HCT116 (cell line): Measurements from ENCODE around the gene TEX30. TPM values are rescaled to one million over a fixed set of nuclear protein-coding genes. Genes with fewer than 3 reads are reported as not detected.
"Not testable (repeated sequence)": the region's sequence is repeated elsewhere in the genome, so short reads cannot be mapped to it uniquely, and the experiment has no call there.

ENCODE experiments used
- ATAC-seq: fragments of 200-7000 bp; cut with Tn5 transposase; 2 replicates; pipeline ENCODE4 v1.9.1; 2020; ENCODE audit warnings: mild to moderate bottlenecking, moderate library complexity
- BruUV-seq: library from RNA; stranded (reverse); fragments of 400-500 nt; replicated peaks from 2 replicates; lab custom pipeline; 2021; lab: Mats Ljungman, UMichigan
- CTCF ChIA-PET: fragments of 300-600 bp; sonication (Branson Sonifier 250); formaldehyde crosslinking; loops from one replicate; lab custom pipeline; 2021; ENCODE audit warnings: antibody characterized with exemption; lab: Charles Lee
- POLR2A ChIA-PET: fragments of 300-600, 350-600 bp; sonication (Branson Sonifier 250); formaldehyde crosslinking; loops from one replicate; lab custom pipeline; 2021; ENCODE audit warnings: antibody characterized with exemption; lab: Charles Lee
- RAD21 ChIA-PET, 2 experiments: fragments of 300-600 bp; sonication (Branson Sonifier 250); formaldehyde crosslinking; loops; one replicate each; lab custom pipeline; 2023; ENCODE audit warnings: low total read pairs in 2 of 2; ENCODE audit not compliant: uncharacterized antibody in 2 of 2, unreplicated experiment in 2 of 2, low non-redundant PET in 1 of 2; lab: Charles Lee
- DNase-seq: peaks from one replicate; pipeline ENCODE4 v3.0.0-alpha.2; 2010; ENCODE audit warnings: low read depth, low spot score
- H2AFZ ChIP-seq: fragments of 200-600 bp; shearing (Covaris generic), sonication (generic); 2 replicates; pipeline ENCODE4 v1.6.1; 2017; ENCODE audit warnings: low read depth, mixed run types, mixed read lengths, antibody characterized with exemption, low read length; ENCODE audit not compliant: poor library complexity, severe bottlenecking
- H3K27ac ChIP-seq: 2 replicates; pipeline ENCODE4 v1.5.1; 2012; ENCODE audit warnings: low read depth, low read length
- H3K27me3 ChIP-seq: fragments of 200-600 bp; sonication (generic); 2 replicates; pipeline ENCODE4 v1.6.1; 2016; ENCODE audit warnings: mixed run types, low read length, mixed read lengths; ENCODE audit not compliant: insufficient read depth
- H3K36me3 ChIP-seq, 2 experiments: fragments of 200-500 bp in 1 of 2; fragments of 200-600 bp in 1 of 2; sonication (Bioruptor generic) in 1 of 2; sonication (generic) in 1 of 2; 2 replicates each; pipeline versions ENCODE4 v1.5.1 to v1.6.1; 2014 to 2016; ENCODE audit warnings: low read length in 2 of 2, inconsistent platforms in 1 of 2, mixed read lengths in 1 of 2, mixed run types in 1 of 2; ENCODE audit not compliant: insufficient read depth in 2 of 2, control insufficient read depth in 1 of 2
- H3K4me1 ChIP-seq, 2 experiments: fragments of 200-600 bp in 1 of 2; sonication (generic) in 1 of 2; 2 replicates each; pipeline versions ENCODE4 v1.5.1 to v1.6.1; 2012 to 2017; ENCODE audit warnings: low read length in 2 of 2, inconsistent platforms in 1 of 2, mild to moderate bottlenecking in 1 of 2, mixed read lengths in 1 of 2, mixed run types in 1 of 2, moderate library complexity in 1 of 2; ENCODE audit not compliant: insufficient read depth in 2 of 2, control insufficient read depth in 1 of 2
- H3K4me2 ChIP-seq: fragments of 200-600 bp; sonication (generic); 2 replicates; pipeline ENCODE4 v1.6.1; 2017; ENCODE audit warnings: mixed run types, low read length, mixed read lengths
- H3K4me3 ChIP-seq, 2 experiments: fragments of 200-600 bp in 1 of 2; sonication (generic) in 1 of 2; replicated peaks in 1 of 2; 2 replicates each; pipeline ENCODE4 v1.5.1; 2011 to 2016; ENCODE audit warnings: low read length in 2 of 2, control low read depth in 1 of 2, low read depth in 1 of 2, mild to moderate bottlenecking in 1 of 2, mixed read lengths in 1 of 2, mixed run types in 1 of 2
- H3K79me2 ChIP-seq: fragments of 200-600 bp; sonication (generic); 2 replicates; pipeline ENCODE4 v1.6.1; 2017; ENCODE audit warnings: mild to moderate bottlenecking, mixed run types, low read length, moderate library complexity, mixed read lengths; ENCODE audit not compliant: insufficient read depth
- H3K9ac ChIP-seq: fragments of 200-600 bp; sonication (generic); 2 replicates; pipeline ENCODE4 v1.6.1; 2016; ENCODE audit warnings: low read length, mixed read lengths
- H3K9me2 ChIP-seq: fragments of 200-600 bp; sonication (generic), shearing (Covaris generic); 2 replicates; pipeline ENCODE4 v1.6.1; 2017; ENCODE audit warnings: mixed run types, mild to moderate bottlenecking, moderate library complexity; ENCODE audit not compliant: insufficient read depth
- H3K9me3 ChIP-seq, 2 experiments: fragments of 200-500 bp in 1 of 2; fragments of 200-600 bp in 1 of 2; sonication (Bioruptor generic) in 1 of 2; sonication (generic) in 1 of 2; 2 replicates each; pipeline ENCODE4 v1.6.1; 2014 to 2017; ENCODE audit warnings: low read length in 2 of 2, mixed read lengths in 2 of 2, inconsistent platforms in 1 of 2, low read depth in 1 of 2, mild to moderate bottlenecking in 1 of 2, mixed run types in 1 of 2, moderate library complexity in 1 of 2; ENCODE audit not compliant: control insufficient read depth in 1 of 2, insufficient read depth in 1 of 2
- H4K20me1 ChIP-seq: fragments of 200-600 bp; sonication (generic), shearing (Covaris generic); 2 replicates; pipeline ENCODE4 v1.6.1; 2017; ENCODE audit warnings: mixed run types, mild to moderate bottlenecking, moderate library complexity; ENCODE audit not compliant: insufficient read depth
- CBX3 ChIP-seq: IDR thresholded peaks from 2 replicates; pipeline ENCODE4 v1.6.1; 2012; ENCODE audit warnings: low read depth
- ELF1 ChIP-seq: IDR thresholded peaks from 2 replicates; pipeline ENCODE4 v1.6.1; 2012; ENCODE audit warnings: low read depth, borderline replicate concordance
- FOSL1 ChIP-seq: IDR thresholded peaks from 2 replicates; pipeline ENCODE4 v1.6.1; 2012; ENCODE audit warnings: low read depth
- JUND ChIP-seq: IDR thresholded peaks from 2 replicates; pipeline ENCODE4 v1.6.1; 2012
- POLR2AphosphoS5 ChIP-seq: IDR thresholded peaks from 2 replicates; pipeline ENCODE4 v1.6.1; 2011; ENCODE audit warnings: mild to moderate bottlenecking, low read depth, low read length, moderate library complexity
- SRF ChIP-seq: IDR thresholded peaks from 2 replicates; pipeline ENCODE4 v1.6.1; 2012; ENCODE audit warnings: low read depth
- ZFX ChIP-seq: fragments of 450-650 bp; IDR thresholded peaks from 2 replicates; pipeline ENCODE4 v1.6.1; 2017
- intact Hi-C: fragments of 100-400 bp; cut with micrococcal nuclease; formaldehyde crosslinking; loops from 2 replicates; pipeline ENCODE4 v1.10.0; 2022
- total RNA-seq: library from RNA; stranded (reverse); gene quantifications from one replicate; pipeline ENCODE4 v1.2.1, GENCODE V29; 2021; ENCODE audit not compliant: unreplicated experiment
- TF ChIP-seq, protein P1 (sequence below): IDR thresholded peaks from 2 replicates; pipeline ENCODE4 v1.6.1; 2012; ENCODE audit warnings: low read depth
- TF ChIP-seq, protein P2 (sequence below): IDR thresholded peaks from 2 replicates; pipeline ENCODE4 v1.6.1; 2012

Gene TEX30
- total RNA-seq, 1 experiment from 2014 or later, result 22.3 TPM

DNA sequence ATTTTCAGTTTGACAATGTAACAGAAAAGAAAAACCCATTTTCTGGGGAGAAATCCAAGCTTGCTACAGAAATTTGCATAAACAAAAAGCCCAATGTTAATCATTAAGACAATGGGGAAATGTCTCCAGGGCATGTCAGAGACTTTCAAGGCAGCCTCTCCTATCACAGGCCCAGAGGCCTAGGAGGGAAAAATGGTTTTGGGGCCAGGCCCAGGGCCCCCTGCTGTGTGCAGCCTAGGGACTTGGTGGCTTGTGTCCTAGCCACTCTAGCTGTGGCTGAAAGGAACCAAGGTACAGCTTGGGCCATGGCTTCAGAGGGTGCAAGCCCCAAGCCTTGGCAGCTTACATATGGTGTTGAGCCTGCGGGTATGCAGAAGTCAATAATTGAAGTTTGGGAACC is 8.0 kb upstream of the TEX30 start (continued):
- TF ChIP-seq, protein P1, sequence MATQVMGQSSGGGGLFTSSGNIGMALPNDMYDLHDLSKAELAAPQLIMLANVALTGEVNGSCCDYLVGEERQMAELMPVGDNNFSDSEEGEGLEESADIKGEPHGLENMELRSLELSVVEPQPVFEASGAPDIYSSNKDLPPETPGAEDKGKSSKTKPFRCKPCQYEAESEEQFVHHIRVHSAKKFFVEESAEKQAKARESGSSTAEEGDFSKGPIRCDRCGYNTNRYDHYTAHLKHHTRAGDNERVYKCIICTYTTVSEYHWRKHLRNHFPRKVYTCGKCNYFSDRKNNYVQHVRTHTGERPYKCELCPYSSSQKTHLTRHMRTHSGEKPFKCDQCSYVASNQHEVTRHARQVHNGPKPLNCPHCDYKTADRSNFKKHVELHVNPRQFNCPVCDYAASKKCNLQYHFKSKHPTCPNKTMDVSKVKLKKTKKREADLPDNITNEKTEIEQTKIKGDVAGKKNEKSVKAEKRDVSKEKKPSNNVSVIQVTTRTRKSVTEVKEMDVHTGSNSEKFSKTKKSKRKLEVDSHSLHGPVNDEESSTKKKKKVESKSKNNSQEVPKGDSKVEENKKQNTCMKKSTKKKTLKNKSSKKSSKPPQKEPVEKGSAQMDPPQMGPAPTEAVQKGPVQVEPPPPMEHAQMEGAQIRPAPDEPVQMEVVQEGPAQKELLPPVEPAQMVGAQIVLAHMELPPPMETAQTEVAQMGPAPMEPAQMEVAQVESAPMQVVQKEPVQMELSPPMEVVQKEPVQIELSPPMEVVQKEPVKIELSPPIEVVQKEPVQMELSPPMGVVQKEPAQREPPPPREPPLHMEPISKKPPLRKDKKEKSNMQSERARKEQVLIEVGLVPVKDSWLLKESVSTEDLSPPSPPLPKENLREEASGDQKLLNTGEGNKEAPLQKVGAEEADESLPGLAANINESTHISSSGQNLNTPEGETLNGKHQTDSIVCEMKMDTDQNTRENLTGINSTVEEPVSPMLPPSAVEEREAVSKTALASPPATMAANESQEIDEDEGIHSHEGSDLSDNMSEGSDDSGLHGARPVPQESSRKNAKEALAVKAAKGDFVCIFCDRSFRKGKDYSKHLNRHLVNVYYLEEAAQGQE, result no peak
- no peak for TF ChIP-seq JUND
- TF ChIP-seq CBX3, result no peak
- no peak for TF ChIP-seq SRF
- TF ChIP-seq, protein P2, sequence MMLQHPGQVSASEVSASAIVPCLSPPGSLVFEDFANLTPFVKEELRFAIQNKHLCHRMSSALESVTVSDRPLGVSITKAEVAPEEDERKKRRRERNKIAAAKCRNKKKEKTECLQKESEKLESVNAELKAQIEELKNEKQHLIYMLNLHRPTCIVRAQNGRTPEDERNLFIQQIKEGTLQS, result no peak
- TF ChIP-seq FOSL1, result no peak
- no peak for TF ChIP-seq ELF1
- TF ChIP-seq ZFX, result no peak
- TF ChIP-seq POLR2AphosphoS5, result no peak

DNA sequence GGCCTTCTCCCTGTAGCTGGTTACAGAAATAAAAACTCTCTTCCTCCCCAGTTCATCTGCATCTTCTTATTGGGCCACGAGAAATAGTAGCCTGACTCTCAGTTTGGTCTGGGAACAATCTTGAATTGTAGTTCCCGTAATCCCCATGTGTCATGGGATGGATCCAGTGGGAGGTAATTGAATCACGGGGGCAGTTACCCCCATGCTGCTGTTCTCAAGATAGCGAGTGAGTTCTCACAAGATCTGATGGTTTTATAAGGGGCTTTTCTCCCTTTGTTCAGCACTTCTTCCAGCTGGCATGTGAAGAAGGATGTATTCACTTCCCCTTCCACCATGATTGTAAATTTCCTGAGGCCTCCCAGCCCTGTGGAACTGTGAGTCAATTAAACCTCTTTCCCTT is 7.1 kb upstream of the TEX30 start:
- intact Hi-C loops, H4K20me1 ChIP-seq, H3K27ac ChIP-seq, H3K4me3 ChIP-seq, RAD21 ChIA-PET, H3K79me2 ChIP-seq, POLR2A ChIA-PET, H3K9me2 ChIP-seq, H2AFZ ChIP-seq, BruUV-seq, CTCF ChIA-PET, H3K9me3 ChIP-seq, H3K4me1 ChIP-seq, DNase-seq, H3K4me2 ChIP-seq, H3K27me3 ChIP-seq, H3K9ac ChIP-seq, ATAC-seq, H3K36me3 ChIP-seq: not testable (repeated sequence)
